Suprapubic skin (tissue), 4 donors: Measurements from ENCODE around the gene OLFM1.

ENCODE experiments used
- CTCF ChIP-seq, 2 donors: fragments of 200-600 bp in 1 of 2; fragments of 450-650 bp in 1 of 2; sonication (generic) in 1 of 2; IDR thresholded peaks; one replicate each; pipeline ENCODE4 v1.5.1; 2016 to 2019; ENCODE audit warnings: antibody characterized with exemption in 2 of 2, mild to moderate bottlenecking in 1 of 2, moderate library complexity in 1 of 2
- EP300 ChIP-seq: sonication (generic); formaldehyde crosslinking; IDR thresholded peaks from one replicate; pipeline ENCODE4 v1.6.1; 2017; ENCODE audit warnings: antibody characterized with exemption
- POLR2A ChIP-seq, 2 donors: fragments of 450-650 bp; IDR thresholded peaks; one replicate each; pipeline ENCODE4 v1.6.1; 2017; ENCODE audit warnings: antibody characterized with exemption in 2 of 2, mild to moderate bottlenecking in 2 of 2, moderate library complexity in 2 of 2
- POLR2AphosphoS5 ChIP-seq, 3 donors: sonication (generic); formaldehyde crosslinking; IDR thresholded peaks; one replicate each; pipeline ENCODE4 v1.6.1; 2017; ENCODE audit warnings: antibody characterized with exemption in 3 of 3

- TF ChIP-seq POLR2A (IDR thresholded peaks at IDR 0.05) (no peak), CTCF (IDR thresholded peaks at IDR 0.05) (peak; percentile 82 to 97), EP300 (no peak), POLR2AphosphoS5 (IDR thresholded peaks at IDR 0.05) (no peak)
Observed at GRCh38 chr9:135085830-135086546, 1.5 kb upstream of the OLFM1 start.
